Activated naive CD8-positive, alpha-beta T cell treated with anti-CD3 and anti-CD28 coated beads, Interleukin-2, amount 50 U/mL, for 24 hours (primary cell): Measurements from ENCODE around the gene ROBO4.
A peak's percentile ranks its signal among the peaks of the same experiment; 100 is the strongest.

Source experiments
- ATAC-seq: fragments of 150-1000 bp; cut with Tn5 transposase; one replicate; pipeline ENCODE4 v1.10.0; 2021
- DNase-seq: peaks from one replicate; pipeline ENCODE4 v3.0.0; 2021
- H3K27ac Mint-ChIP-seq: one replicate; pipeline ENCODE4 v1.8.0; 2021; ENCODE audit warnings: mild to moderate bottlenecking, mixed read lengths
- H3K27me3 Mint-ChIP-seq: one replicate; pipeline ENCODE4 v1.8.0; 2021; ENCODE audit warnings: mixed read lengths
- H3K36me3 Mint-ChIP-seq: one replicate; pipeline ENCODE4 v1.8.0; 2021; ENCODE audit warnings: low read depth, mixed read lengths
- H3K4me1 Mint-ChIP-seq: one replicate; pipeline ENCODE4 v1.8.0; 2021; ENCODE audit warnings: mixed read lengths
- H3K4me3 Mint-ChIP-seq: one replicate; pipeline ENCODE4 v1.8.0; 2021; ENCODE audit warnings: mild to moderate bottlenecking, moderate library complexity, mixed read lengths
- H3K9me3 Mint-ChIP-seq: one replicate; pipeline ENCODE4 v1.8.0; 2021; ENCODE audit warnings: mixed read lengths

Gene ROBO4

GRCh38 chr11:124930799-124931198 is 33.1 kb upstream of the ROBO4 start:
- H3K27ac Mint-ChIP-seq, result no peak overlapping the region
- H3K9me3 Mint-ChIP-seq, result no peaks in the 10 kb centered on the region
- H3K4me1 Mint-ChIP-seq, result peaks cover 8% of the 10 kb centered on the region
- H3K4me3 Mint-ChIP-seq, result no peak overlapping the region
- no peaks in the 10 kb centered on the region for H3K36me3 Mint-ChIP-seq
- no peaks in the 10 kb centered on the region for H3K27me3 Mint-ChIP-seq
- DNase-seq, result no peak
- no peak for ATAC-seq

GRCh38 chr11:124928942-124929665 is 31.4 kb upstream of the ROBO4 start:
- ATAC-seq, result no peak
- Mint-ChIP-seq H3K27ac (no peak overlapping the region), H3K9me3 (no peaks in the 10 kb centered on the region), H3K4me3 (no peak overlapping the region), H3K27me3 (no peaks in the 10 kb centered on the region), H3K36me3 (no peaks in the 10 kb centered on the region), H3K4me1 (peaks cover 8% of the 10 kb centered on the region)
- DNase-seq, result no peak

- no peak for ATAC-seq
- no peak overlapping the region for H3K27ac Mint-ChIP-seq
- no peak for DNase-seq
- H3K27me3 Mint-ChIP-seq, result peaks cover 3% of the 10 kb centered on the region
- no peaks in the 10 kb centered on the region for H3K36me3 Mint-ChIP-seq
- H3K9me3 Mint-ChIP-seq, result no peaks in the 10 kb centered on the region
- peaks cover 16% of the 10 kb centered on the region for H3K4me1 Mint-ChIP-seq
- no peak overlapping the region for H3K4me3 Mint-ChIP-seq
These were observed 25.6 kb upstream of the ROBO4 start for GRCh38 chr11:124923296-124923695.

- no peak overlapping the region for H3K27ac Mint-ChIP-seq
- no peak for ATAC-seq
- no peak overlapping the region for H3K4me3 Mint-ChIP-seq
- peaks cover 3% of the 10 kb centered on the region for H3K27me3 Mint-ChIP-seq
- H3K9me3 Mint-ChIP-seq, result no peaks in the 10 kb centered on the region
- DNase-seq, result no peak
- H3K36me3 Mint-ChIP-seq, result no peaks in the 10 kb centered on the region
- peaks cover 16% of the 10 kb centered on the region for H3K4me1 Mint-ChIP-seq
These were observed 25.2 kb upstream of the ROBO4 start for GRCh38 chr11:124922831-124923230.

GRCh38 chr11:124920870-124921609 is 23.4 kb upstream of the ROBO4 start:
- ATAC-seq, result peak; percentile 72
- Mint-ChIP-seq H3K4me3 (peak overlapping the region; percentile 34), H3K27me3 (peaks cover 4% of the 10 kb centered on the region), H3K9me3 (no peaks in the 10 kb centered on the region), H3K27ac (peak overlapping the region; percentile 46), H3K4me1 (peaks cover 16% of the 10 kb centered on the region), H3K36me3 (no peaks in the 10 kb centered on the region)
- DNase-seq, result peak; percentile 82

GRCh38 chr11:124920356-124920755 is 22.7 kb upstream of the ROBO4 start:
- DNase-seq, result no peak
- peak overlapping the region; percentile 34 for H3K4me3 Mint-ChIP-seq
- H3K9me3 Mint-ChIP-seq, result no peaks in the 10 kb centered on the region
- H3K27me3 Mint-ChIP-seq, result peaks cover 4% of the 10 kb centered on the region
- H3K27ac Mint-ChIP-seq, result no peak overlapping the region
- H3K4me1 Mint-ChIP-seq, result peaks cover 16% of the 10 kb centered on the region
- no peaks in the 10 kb centered on the region for H3K36me3 Mint-ChIP-seq
- ATAC-seq, result no peak

GRCh38 chr11:124919898-124920297 is 22.2 kb upstream of the ROBO4 start:
- Mint-ChIP-seq H3K4me3 (no peak overlapping the region), H3K27ac (no peak overlapping the region), H3K9me3 (no peaks in the 10 kb centered on the region), H3K4me1 (peaks cover 16% of the 10 kb centered on the region), H3K27me3 (peaks cover 4% of the 10 kb centered on the region), H3K36me3 (no peaks in the 10 kb centered on the region)
- no peak for DNase-seq
- ATAC-seq, result no peak

GRCh38 chr11:124918950-124919349 is 21.3 kb upstream of the ROBO4 start, which contains the start of gene HEPN1:
HEPN1 (plus strand) TSS chr11:124919250.
- Mint-ChIP-seq H3K27ac (no peak within 1 kb of the TSS), H3K4me1 (peaks cover 16% of the 10 kb centered on the region), H3K4me3 (no peak within 1 kb of the TSS), H3K27me3 (peaks cover 4% of the 10 kb centered on the region), H3K9me3 (no peaks in the 10 kb centered on the region), H3K36me3 (no peaks in the 10 kb centered on the region)
- no peak for DNase-seq
- no peak for ATAC-seq

GRCh38 chr11:124917115-124917637 is 19.5 kb upstream of the ROBO4 start:
- no peaks in the 10 kb centered on the region for H3K36me3 Mint-ChIP-seq
- peaks cover 4% of the 10 kb centered on the region for H3K9me3 Mint-ChIP-seq
- no peak overlapping the region for H3K27ac Mint-ChIP-seq
- H3K27me3 Mint-ChIP-seq, result peaks cover 4% of the 10 kb centered on the region
- peaks cover 5% of the 10 kb centered on the region for H3K4me1 Mint-ChIP-seq
- no peak overlapping the region for H3K4me3 Mint-ChIP-seq
- ATAC-seq (no peak), DNase-seq (no peak)

GRCh38 chr11:124916370-124916710 is 18.7 kb upstream of the ROBO4 start:
- H3K4me3 Mint-ChIP-seq, result no peak overlapping the region
- no peak overlapping the region for H3K27ac Mint-ChIP-seq
- H3K9me3 Mint-ChIP-seq, result peaks cover 11% of the 10 kb centered on the region
- DNase-seq, result no peak
- ATAC-seq, result no peak
- H3K36me3 Mint-ChIP-seq, result peaks cover 3% of the 10 kb centered on the region
- peaks cover 3% of the 10 kb centered on the region for H3K4me1 Mint-ChIP-seq
- H3K27me3 Mint-ChIP-seq, result peaks cover 1% of the 10 kb centered on the region

GRCh38 chr11:124915541-124916369 is 18.1 kb upstream of the ROBO4 start:
- peaks cover 1% of the 10 kb centered on the region for H3K27me3 Mint-ChIP-seq
- H3K27ac Mint-ChIP-seq, result no peak overlapping the region
- DNase-seq (no peak), ATAC-seq (no peak)
- no peak overlapping the region for H3K4me3 Mint-ChIP-seq
- H3K9me3 Mint-ChIP-seq, result peaks cover 11% of the 10 kb centered on the region
- H3K4me1 Mint-ChIP-seq, result peaks cover 2% of the 10 kb centered on the region
- peaks cover 3% of the 10 kb centered on the region for H3K36me3 Mint-ChIP-seq

GRCh38 chr11:124902616-124903015 is 5.0 kb upstream of the ROBO4 start:
- Mint-ChIP-seq H3K4me1 (no peaks in the 10 kb centered on the region), H3K27me3 (peaks cover 16% of the 10 kb centered on the region), H3K9me3 (no peaks in the 10 kb centered on the region), H3K36me3 (no peaks in the 10 kb centered on the region), H3K4me3 (no peak overlapping the region), H3K27ac (no peak overlapping the region)
- DNase-seq (no peak), ATAC-seq (no peak)

- ATAC-seq (no peak), DNase-seq (no peak)
- Mint-ChIP-seq H3K27me3 (peaks cover 14% of the 10 kb centered on the region), H3K4me1 (no peaks in the 10 kb centered on the region), H3K27ac (no peak overlapping the region), H3K9me3 (no peaks in the 10 kb centered on the region), H3K4me3 (no peak overlapping the region), H3K36me3 (no peaks in the 10 kb centered on the region)
These were observed 2.8 kb upstream of the ROBO4 start for GRCh38 chr11:124900464-124900863.

GRCh38 chr11:124899383-124900145 is 1.9 kb upstream of the ROBO4 start:
- Mint-ChIP-seq H3K27ac (no peak overlapping the region), H3K4me3 (no peak overlapping the region), H3K36me3 (no peaks in the 10 kb centered on the region), H3K9me3 (no peaks in the 10 kb centered on the region), H3K27me3 (peaks cover 14% of the 10 kb centered on the region), H3K4me1 (no peaks in the 10 kb centered on the region)
- no peak for ATAC-seq
- DNase-seq, result no peak
